HG02763 (cell line): ENCODE results near the gene CYP27B1.
A peak's percentile ranks its signal among the peaks of the same experiment; 100 is the strongest.
"Not testable (repeated sequence)": the region's sequence is repeated elsewhere in the genome, so short reads cannot be mapped to it uniquely, and the experiment has no call there.

Experiments
- ATAC-seq: cut with Tn5 transposase; IDR thresholded peaks from one replicate; pipeline ENCODE4 v1.9.1; 2021; ENCODE audit warnings: mild to moderate bottlenecking, moderate library complexity; ENCODE audit not compliant: unreplicated experiment

The CYP27B1 gene

GRCh38 chr12:57783861-57784260 lies 17.0 kb upstream of the CYP27B1 start:
- ATAC-seq = no peak

GRCh38 chr12:57783466-57783801 lies 16.6 kb upstream of the CYP27B1 start:
- no peak for ATAC-seq

GRCh38 chr12:57782608-57783465 lies 16.0 kb upstream of the CYP27B1 start, which contains the start of gene TSFM:
Gene TSFM, plus strand, starts transcription at chr12:57782787. Its CDS starts 15 bp downstream, at chr12:57782802.
- ATAC-seq = peak; percentile 91

GRCh38 chr12:57782243-57782607 lies 15.3 kb upstream of the CYP27B1 start:
- no peak for ATAC-seq

- ATAC-seq = no peak
Observed at GRCh38 chr12:57781801-57782200, 14.9 kb upstream of the CYP27B1 start.

- no peak for ATAC-seq
Observed at GRCh38 chr12:57781244-57781643, 14.4 kb upstream of the CYP27B1 start.

GRCh38 chr12:57780284-57780897 lies 13.5 kb upstream of the CYP27B1 start:
- ATAC-seq = no peak

- no peak for ATAC-seq
Observed at GRCh38 chr12:57779736-57780135, 12.9 kb upstream of the CYP27B1 start.

GRCh38 chr12:57777911-57778310 lies 11.0 kb upstream of the CYP27B1 start:
- no peak for ATAC-seq

- no peak for ATAC-seq
Observed at GRCh38 chr12:57777367-57777766, 10.5 kb upstream of the CYP27B1 start.

- ATAC-seq = no peak
Observed at GRCh38 chr12:57776247-57776587, 9.3 kb upstream of the CYP27B1 start.

GRCh38 chr12:57775563-57776246 lies 8.8 kb upstream of the CYP27B1 start:
- ATAC-seq = no peak

- ATAC-seq = no peak
Observed at GRCh38 chr12:57775044-57775443, 8.2 kb upstream of the CYP27B1 start.

- ATAC-seq = not testable (repeated sequence)
Observed at GRCh38 chr12:57774634-57775033, 7.8 kb upstream of the CYP27B1 start.

GRCh38 chr12:57772429-57773322 lies 5.8 kb upstream of the CYP27B1 start, which contains the start of gene EEF1AKMT3:
Gene EEF1AKMT3, plus strand, starts transcription at chr12:57772614. Its CDS starts 111 bp downstream, at chr12:57772725.
- ATAC-seq = peak; percentile 28

- ATAC-seq = peak; percentile 76
Observed at GRCh38 chr12:57771873-57772428, 5.1 kb upstream of the CYP27B1 start, which contains the start of gene METTL1. Gene METTL1, minus strand, starts transcription at chr12:57772105. Its CDS starts 22 bp downstream, at chr12:57772083.

GRCh38 chr12:57771236-57771872 lies 4.5 kb upstream of the CYP27B1 start:
- ATAC-seq = peak; percentile 67

- no peak for ATAC-seq
Observed at GRCh38 chr12:57770734-57771133, 3.9 kb upstream of the CYP27B1 start.

GRCh38 chr12:57769594-57769993 lies 2.7 kb upstream of the CYP27B1 start:
- no peak for ATAC-seq

- ATAC-seq = no peak
Observed at GRCh38 chr12:57767876-57768275, 998 bp upstream of the CYP27B1 start.
